GM21526 (cell line): ENCODE data around the gene PTH2.

ENCODE experiments used
- ATAC-seq: cut with Tn5 transposase; IDR thresholded peaks from one replicate; pipeline ENCODE4 v1.9.1; 2021; ENCODE audit warnings: moderate library complexity; ENCODE audit not compliant: unreplicated experiment, low FRiP score

PTH2 gene

GRCh38 chr19:49415102-49415809 lies 8.0 kb downstream of the PTH2 start:
- no peak for ATAC-seq

GRCh38 chr19:49414256-49414655 lies 9.0 kb downstream of the PTH2 start:
- no peak for ATAC-seq

GRCh38 chr19:49413348-49413747 lies 9.9 kb downstream of the PTH2 start:
- no peak for ATAC-seq

- no peak for ATAC-seq
Measured at GRCh38 chr19:49411681-49412326, 11.4 kb downstream of the PTH2 start.

- no peak for ATAC-seq
Measured at GRCh38 chr19:49409441-49410029, 13.7 kb downstream of the PTH2 start.

- no peak for ATAC-seq
Measured at GRCh38 chr19:49408816-49409440, 14.3 kb downstream of the PTH2 start.

GRCh38 chr19:49407482-49408015 lies 15.7 kb downstream of the PTH2 start:
- no peak for ATAC-seq

GRCh38 chr19:49407079-49407478 lies 16.2 kb downstream of the PTH2 start:
- ATAC-seq: no peak

GRCh38 chr19:49403404-49404187 lies 19.6 kb downstream of the PTH2 start:
- no peak for ATAC-seq

- no peak for ATAC-seq
Measured at GRCh38 chr19:49400029-49400428, 23.2 kb downstream of the PTH2 start.

GRCh38 chr19:49398931-49399330 lies 24.3 kb downstream of the PTH2 start:
- no peak for ATAC-seq

GRCh38 chr19:49398001-49398615 lies 25.1 kb downstream of the PTH2 start:
- ATAC-seq: no peak

- ATAC-seq: no peak
Measured at GRCh38 chr19:49396738-49397505, 26.3 kb downstream of the PTH2 start.

GRCh38 chr19:49395581-49396407 lies 27.4 kb downstream of the PTH2 start:
- no peak for ATAC-seq

- ATAC-seq: no peak
Measured at GRCh38 chr19:49393881-49394280, 29.4 kb downstream of the PTH2 start.

- no peak for ATAC-seq
Measured at GRCh38 chr19:49391581-49392399, 31.5 kb downstream of the PTH2 start.

GRCh38 chr19:49390929-49391359 lies 32.3 kb downstream of the PTH2 start:
- no peak for ATAC-seq
